ENCODE data around the gene MAZ. TPM values are rescaled to one million over a fixed set of nuclear protein-coding genes. Genes with fewer than 3 reads are reported as not detected.
A peak's percentile ranks its signal among the peaks of the same experiment; 100 is the strongest.

MAZ gene
- total RNA-seq, 6 experiments from 2014 or later, result 42.9 to 106 (median 60.7) TPM

GRCh38 chr16:29841631-29842030, 35.3 kb downstream of the MAZ start:
- Histone ChIP-seq H3K27ac (no peak overlapping the region), H3K36me3 (peaks cover 0 to 59% (median 26%) of the 10 kb centered on the region in 4 donors), H3K27me3 (no peaks in the 10 kb centered on the region), H3K4me3 (no peak overlapping the region), H3K4me1 (no peaks in the 10 kb centered on the region), H3K9me3 (no peaks in the 10 kb centered on the region)
- 79% methylated on average over 2 of the region's 23 CpGs for whole genome bisulfite sequencing (ENCODE audit: insufficient coverage, low coverage, low lambda C conversion rate, missing lambda C conversion rate)
- intact Hi-C loops (cut with DNase I), result no loop called here
- DNase-seq, result no peak
- TF ChIP-seq CTCF (IDR thresholded peaks at IDR 0.05) (no peak), POLR2A (IDR thresholded peaks at IDR 0.05) (no peak)
- ATAC-seq, result peak in 1 of 4 donors; percentile 16

GRCh38 chr16:29842732-29843346, 36.5 kb downstream of the MAZ start:
- DNase-seq (no peak), ATAC-seq (no peak)
- H3K9me3 ChIP-seq, result no peaks in the 10 kb centered on the region
- peaks cover 0 to 58% (median 18%) of the 10 kb centered on the region in 4 donors for H3K36me3 ChIP-seq
- whole genome bisulfite sequencing (ENCODE audit: insufficient coverage, low coverage, low lambda C conversion rate, missing lambda C conversion rate), result 92% methylated on average over 2 of the region's 9 CpGs
- H3K27me3 ChIP-seq, result no peaks in the 10 kb centered on the region
- TF ChIP-seq POLR2A (IDR thresholded peaks at IDR 0.05), result no peak
- TF ChIP-seq CTCF (IDR thresholded peaks at IDR 0.05), result peak in 1 of 4 donors; percentile 7
- intact Hi-C loops (cut with DNase I), result no loop called here
- H3K4me1 ChIP-seq, result no peaks in the 10 kb centered on the region
- no peak overlapping the region for H3K27ac ChIP-seq
- H3K4me3 ChIP-seq, result no peak overlapping the region

- Histone ChIP-seq H3K27me3 (no peaks in the 10 kb centered on the region), H3K27ac (no peak overlapping the region), H3K4me3 (no peak overlapping the region), H3K36me3 (peaks cover 0 to 50% (median 15%) of the 10 kb centered on the region in 4 donors), H3K4me1 (no peaks in the 10 kb centered on the region), H3K9me3 (no peaks in the 10 kb centered on the region)
- DNase-seq (no peak), ATAC-seq (no peak)
- intact Hi-C loops (cut with DNase I), result no loop called here
- TF ChIP-seq CTCF (IDR thresholded peaks at IDR 0.05) (no peak), POLR2A (IDR thresholded peaks at IDR 0.05) (no peak)
- WGBS (ENCODE audit: insufficient coverage, low coverage, low lambda C conversion rate, missing lambda C conversion rate), result 71% methylated on average over 1 of the region's 8 CpGs
These were observed 37.6 kb downstream of the MAZ start for GRCh38 chr16:29843931-29844330.

GRCh38 chr16:29844575-29845331, 38.4 kb downstream of the MAZ start:
- intact Hi-C loops (cut with DNase I), result loop anchor here in 1 of 2 donors (5.0 kb wide), 1 partner anchor 32 kb away; the partner anchor contains the start of gene PRRT2
- 0% methylated on average over 1 of the region's 28 CpGs for WGBS (ENCODE audit: insufficient coverage, low coverage, low lambda C conversion rate, missing lambda C conversion rate)
- H3K4me1 ChIP-seq, result no peaks in the 10 kb centered on the region
- H3K36me3 ChIP-seq, result peaks cover 0 to 45% (median 13%) of the 10 kb centered on the region in 4 donors
- ATAC-seq, result no peak
- no peak for DNase-seq
- H3K9me3 ChIP-seq, result no peaks in the 10 kb centered on the region
- H3K4me3 ChIP-seq, result no peak overlapping the region
- H3K27me3 ChIP-seq, result no peaks in the 10 kb centered on the region
- TF ChIP-seq CTCF (IDR thresholded peaks at IDR 0.05) (no peak), POLR2A (IDR thresholded peaks at IDR 0.05) (no peak)
- no peak overlapping the region for H3K27ac ChIP-seq

Data from right lobe of liver (tissue), 6 donors.